ENCODE results near the gene FZD7. TPM values are rescaled to one million over a fixed set of nuclear protein-coding genes. Genes with fewer than 3 reads are reported as not detected.

FZD7 gene
- total and polyA plus RNA-seq, 9 of the 15 experiments (the other 6 are each of a cell fraction or from before 2014, with no cell fraction given), result 0.11 to 2.4 (median 0.69) TPM

GRCh38 chr2:202034249-202035088, 814 bp downstream of the FZD7 start (continued):
- TF ChIP-seq FOXM1 (IDR thresholded peaks at IDR 0.05; ENCODE audit: low read depth) (no peak), FOXM1 (CRISPR knock-in tag; IDR thresholded peaks at IDR 0.05; ENCODE audit: low read depth) (0 out of 2 replicates have a peak, but pooled peaks have one; percentile 31), L3MBTL2 (IDR thresholded peaks at IDR 0.05) (peak; percentile 40), NRF1 (conservative IDR thresholded peaks at IDR 0.05 in 1 of 2, IDR thresholded peaks at IDR 0.05 in 1 of 2) (peak in 1 of 2 experiments; percentile 13; a peak in 1 of 4 replicates), ZZZ3 (IDR thresholded peaks at IDR 0.05) (no peak), DACH1 (IDR thresholded peaks at IDR 0.05; ENCODE audit: partially characterized antibody) (no peak), POLR2B (IDR thresholded peaks at IDR 0.05; ENCODE audit: low read depth, partially characterized antibody) (no peak), GMEB1 (CRISPR knock-in tag; IDR thresholded peaks at IDR 0.05) (no peak), ZNF695 (CRISPR knock-in tag; IDR thresholded peaks at IDR 0.05) (no peak), HDAC2 (IDR thresholded peaks at IDR 0.05) (no peak), SMAD4 (CRISPR knock-in tag; conservative IDR thresholded peaks at IDR 0.05) (0 out of 2 replicates have a peak, but pooled peaks have one; percentile 8), ETV1 (tag; conservative IDR thresholded peaks at IDR 0.05; ENCODE audit: low read depth) (no peak), RAD21 (CRISPR knock-in tag; conservative IDR thresholded peaks at IDR 0.05 in 1 of 2, IDR thresholded peaks at IDR 0.05 in 1 of 2) (no peak), HMBOX1 (IDR thresholded peaks at IDR 0.05) (no peak), THRB (CRISPR knock-in tag; conservative IDR thresholded peaks at IDR 0.05) (no peak)

Measured in K562 (cell line).